OCI-LY3 (cell line): ENCODE results near the gene FAM98B.

Experiments used
- H2AFZ ChIP-seq: fragments of 200-600, 300-600 bp; shearing (Covaris generic); 2 replicates; pipeline ENCODE4 v1.6.0; 2014; ENCODE audit warnings: antibody characterized with exemption, low read depth, low read length
- H3K27ac ChIP-seq: fragments of 200-600, 300-600 bp; sonication (generic); 2 replicates; pipeline ENCODE4 v1.5.1; 2014; ENCODE audit warnings: mild to moderate bottlenecking, low read length, moderate library complexity, mixed read lengths
- H3K27me3 ChIP-seq: fragments of 200-600, 300-600 bp; sonication (generic); 2 replicates; pipeline ENCODE4 v1.6.1; 2014; ENCODE audit warnings: low read depth, low read length, mixed read lengths
- H3K36me3 ChIP-seq: fragments of 200-600, 300-600 bp; sonication (generic); replicated peaks from 2 replicates; pipeline ENCODE3; 2014; ENCODE audit warnings: low read depth, low read length, mixed read lengths
- H3K4me1 ChIP-seq: fragments of 300-600, 200-600 bp; sonication (generic); 2 replicates; pipeline ENCODE4 v1.6.1; 2014; ENCODE audit warnings: low read length, mixed read lengths
- H3K4me2 ChIP-seq: fragments of 200-600, 300-600 bp; sonication (generic); 2 replicates; pipeline ENCODE4 v1.6.1; 2014; ENCODE audit warnings: low read length, mixed read lengths
- H3K4me3 ChIP-seq: fragments of 300-600, 200-600 bp; sonication (generic); 2 replicates; pipeline ENCODE4 v1.5.1; 2014; ENCODE audit warnings: antibody characterized with exemption, mild to moderate bottlenecking, low read length, moderate library complexity
- H3K79me2 ChIP-seq: fragments of 300-600, 200-600 bp; shearing (Covaris generic); 2 replicates; pipeline ENCODE4 v1.6.1; 2014; ENCODE audit warnings: mild to moderate bottlenecking, low read length, mixed read lengths
- H3K9ac ChIP-seq: fragments of 300-600, 200-600 bp; shearing (Covaris generic); 2 replicates; pipeline ENCODE4 v1.6.0; 2014; ENCODE audit warnings: mild to moderate bottlenecking, low read length, moderate library complexity
- H3K9me3 ChIP-seq: fragments of 200-600, 300-600 bp; shearing (Covaris generic); 2 replicates; pipeline ENCODE4 v1.6.1; 2014; ENCODE audit warnings: low read length, mixed read lengths; ENCODE audit not compliant: insufficient read depth
- H4K20me1 ChIP-seq: fragments of 200-600, 300-600 bp; sonication (generic); 2 replicates; pipeline ENCODE4 v1.6.1; 2016; ENCODE audit warnings: low read length, mixed read lengths; ENCODE audit not compliant: insufficient read depth
- EZH2phosphoT487 ChIP-seq: fragments of 200-600 bp; shearing (Covaris generic); IDR thresholded peaks from 2 replicates; pipeline ENCODE4 v1.6.1; 2018; ENCODE audit warnings: antibody characterized with exemption, mixed run types, low read depth
- TF ChIP-seq, protein P1 (sequence below): fragments of 200-600, 300-600 bp; sonication (generic); IDR thresholded peaks from 2 replicates; pipeline ENCODE4 v1.5.1; 2014; ENCODE audit warnings: antibody characterized with exemption, low read length, low read depth

The FAM98B gene

DNA sequence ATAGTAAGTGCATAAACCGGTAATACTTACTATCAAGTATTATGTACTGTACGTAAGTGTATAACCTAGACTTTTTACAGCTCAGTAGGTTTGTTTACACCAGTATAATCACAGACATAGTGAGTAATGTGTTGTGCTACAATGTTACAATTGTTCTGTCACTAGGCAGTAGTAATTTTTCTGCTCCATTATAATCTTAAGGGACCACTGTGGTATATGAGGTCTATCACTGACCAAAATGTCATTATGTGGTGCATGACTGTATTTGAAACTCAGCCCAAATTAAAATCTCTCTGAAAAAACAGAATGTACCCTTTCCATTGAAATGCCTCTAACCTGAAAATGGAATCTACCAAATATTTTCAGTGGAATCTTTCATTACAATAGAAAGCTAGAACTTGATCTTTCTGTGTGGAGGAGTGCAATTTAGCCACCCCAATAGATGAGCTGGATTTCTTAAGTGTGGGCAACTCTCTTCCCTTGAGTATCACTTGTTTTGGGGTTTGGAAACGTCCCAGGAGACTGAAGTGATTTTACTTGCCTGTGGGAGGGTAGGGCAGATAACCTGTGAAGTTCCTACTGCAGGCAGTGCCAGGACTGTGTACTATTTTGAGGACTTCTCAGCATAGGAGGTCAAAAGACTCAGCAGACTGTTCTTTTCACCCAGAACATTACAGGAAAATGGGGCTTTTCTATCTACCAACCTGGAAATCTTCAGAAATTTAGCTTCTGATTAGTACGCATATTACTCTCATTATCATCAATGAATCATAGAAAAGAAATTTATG is 50.9 kb downstream of the FAM98B start:
- no peaks in the 10 kb centered on the region for H3K27me3 ChIP-seq
- no peak overlapping the region for H3K4me3 ChIP-seq
- peaks cover 77% of the 10 kb centered on the region for H3K36me3 ChIP-seq
- no peaks in the 10 kb centered on the region for H3K9me3 ChIP-seq
- no peaks in the 10 kb centered on the region for H4K20me1 ChIP-seq
- no peak overlapping the region for H3K4me2 ChIP-seq
- no peak overlapping the region for H3K9ac ChIP-seq
- H3K79me2 ChIP-seq, result no peaks in the 10 kb centered on the region
- no peak overlapping the region for H3K27ac ChIP-seq
- TF ChIP-seq EZH2phosphoT487, result no peak
- TF ChIP-seq, protein P1, sequence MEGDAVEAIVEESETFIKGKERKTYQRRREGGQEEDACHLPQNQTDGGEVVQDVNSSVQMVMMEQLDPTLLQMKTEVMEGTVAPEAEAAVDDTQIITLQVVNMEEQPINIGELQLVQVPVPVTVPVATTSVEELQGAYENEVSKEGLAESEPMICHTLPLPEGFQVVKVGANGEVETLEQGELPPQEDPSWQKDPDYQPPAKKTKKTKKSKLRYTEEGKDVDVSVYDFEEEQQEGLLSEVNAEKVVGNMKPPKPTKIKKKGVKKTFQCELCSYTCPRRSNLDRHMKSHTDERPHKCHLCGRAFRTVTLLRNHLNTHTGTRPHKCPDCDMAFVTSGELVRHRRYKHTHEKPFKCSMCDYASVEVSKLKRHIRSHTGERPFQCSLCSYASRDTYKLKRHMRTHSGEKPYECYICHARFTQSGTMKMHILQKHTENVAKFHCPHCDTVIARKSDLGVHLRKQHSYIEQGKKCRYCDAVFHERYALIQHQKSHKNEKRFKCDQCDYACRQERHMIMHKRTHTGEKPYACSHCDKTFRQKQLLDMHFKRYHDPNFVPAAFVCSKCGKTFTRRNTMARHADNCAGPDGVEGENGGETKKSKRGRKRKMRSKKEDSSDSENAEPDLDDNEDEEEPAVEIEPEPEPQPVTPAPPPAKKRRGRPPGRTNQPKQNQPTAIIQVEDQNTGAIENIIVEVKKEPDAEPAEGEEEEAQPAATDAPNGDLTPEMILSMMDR, result no peak
- H3K4me1 ChIP-seq, result no peaks in the 10 kb centered on the region
- H2AFZ ChIP-seq, result no peak overlapping the region

DNA sequence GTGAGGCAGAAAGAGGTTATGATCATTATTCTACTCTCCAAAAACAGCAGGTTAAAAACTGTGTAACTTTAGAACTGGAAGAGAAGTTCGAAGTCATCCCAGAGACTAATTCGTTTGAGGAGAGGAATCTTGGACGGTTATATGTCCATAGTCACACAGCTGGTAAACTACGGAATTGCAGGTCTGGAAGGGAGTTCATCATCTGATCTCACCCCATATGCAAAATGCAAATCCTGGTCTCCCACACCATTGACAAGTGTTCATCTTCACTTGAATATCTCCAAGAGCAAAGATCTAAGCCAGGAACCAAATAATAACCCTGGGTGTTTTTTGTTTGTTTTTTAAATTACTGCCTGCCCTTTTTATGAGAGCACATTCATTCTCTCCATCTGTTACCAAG is 53.1 kb downstream of the FAM98B start:
- Histone ChIP-seq H3K9ac (no peak overlapping the region), H3K4me1 (no peaks in the 10 kb centered on the region), H3K79me2 (no peaks in the 10 kb centered on the region), H3K36me3 (peaks cover 71% of the 10 kb centered on the region), H3K27ac (no peak overlapping the region), H2AFZ (no peak overlapping the region), H4K20me1 (no peaks in the 10 kb centered on the region), H3K4me3 (no peak overlapping the region), H3K9me3 (no peaks in the 10 kb centered on the region), H3K4me2 (no peak overlapping the region), H3K27me3 (no peaks in the 10 kb centered on the region)
- TF ChIP-seq EZH2phosphoT487, result no peak
- TF ChIP-seq, protein P1, result no peak

DNA sequence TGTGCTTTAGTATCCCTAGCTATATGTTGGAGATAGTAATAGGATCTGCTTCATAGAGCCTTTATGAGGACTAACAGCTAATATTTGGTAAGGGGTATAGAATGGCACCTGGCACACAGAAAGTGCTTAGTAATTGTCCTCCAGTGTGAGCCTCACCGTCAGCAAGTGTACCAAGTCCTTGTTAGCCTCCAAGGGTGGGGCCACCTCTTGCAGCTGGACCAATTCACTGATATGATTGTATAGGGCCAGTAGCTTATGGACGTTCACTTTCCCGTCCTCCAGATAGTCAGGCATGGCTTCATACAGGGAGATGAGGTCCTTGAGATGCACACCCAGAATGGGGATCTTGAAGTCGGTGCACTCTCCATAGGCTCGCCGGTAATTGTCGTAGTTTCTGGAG is 53.6 kb downstream of the FAM98B start:
- Histone ChIP-seq H3K4me2 (no peak overlapping the region), H3K27ac (no peak overlapping the region), H3K4me1 (no peaks in the 10 kb centered on the region), H3K9me3 (no peaks in the 10 kb centered on the region), H2AFZ (no peak overlapping the region), H3K36me3 (peaks cover 71% of the 10 kb centered on the region), H3K9ac (no peak overlapping the region), H4K20me1 (no peaks in the 10 kb centered on the region), H3K4me3 (no peak overlapping the region), H3K79me2 (no peaks in the 10 kb centered on the region), H3K27me3 (no peaks in the 10 kb centered on the region)
- no peak for TF ChIP-seq EZH2phosphoT487
- TF ChIP-seq, protein P1, result no peak

DNA sequence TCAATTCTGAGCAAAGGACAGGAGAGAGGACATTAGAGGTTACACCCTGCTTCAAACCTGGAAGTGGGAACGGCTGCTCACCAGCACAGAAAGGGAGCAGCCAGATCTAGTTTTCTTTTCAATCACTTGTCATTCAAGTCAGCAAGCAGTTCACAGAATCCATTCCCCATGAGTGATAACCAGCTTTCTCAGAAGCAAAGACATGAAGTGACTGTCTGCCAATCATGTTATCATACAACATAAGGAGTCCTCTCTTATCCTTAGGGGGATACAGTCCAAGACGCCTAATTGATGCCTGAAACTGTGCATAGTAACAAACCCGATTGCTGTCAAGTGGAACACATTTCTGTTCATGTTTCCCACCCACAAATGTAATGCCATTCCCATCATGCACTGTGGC is 54.7 kb downstream of the FAM98B start:
- no peak overlapping the region for H3K4me3 ChIP-seq
- H3K27ac ChIP-seq, result no peak overlapping the region
- peaks cover 6% of the 10 kb centered on the region for H3K4me1 ChIP-seq
- TF ChIP-seq EZH2phosphoT487, result no peak
- TF ChIP-seq, protein P1, result no peak
- no peak overlapping the region for H3K9ac ChIP-seq
- peaks cover 71% of the 10 kb centered on the region for H3K36me3 ChIP-seq
- no peaks in the 10 kb centered on the region for H3K9me3 ChIP-seq
- no peaks in the 10 kb centered on the region for H4K20me1 ChIP-seq
- H3K79me2 ChIP-seq, result no peaks in the 10 kb centered on the region
- H2AFZ ChIP-seq, result no peak overlapping the region
- no peaks in the 10 kb centered on the region for H3K27me3 ChIP-seq
- H3K4me2 ChIP-seq, result no peak overlapping the region
